ENCODE data around the gene TBC1D7.

DNA sequence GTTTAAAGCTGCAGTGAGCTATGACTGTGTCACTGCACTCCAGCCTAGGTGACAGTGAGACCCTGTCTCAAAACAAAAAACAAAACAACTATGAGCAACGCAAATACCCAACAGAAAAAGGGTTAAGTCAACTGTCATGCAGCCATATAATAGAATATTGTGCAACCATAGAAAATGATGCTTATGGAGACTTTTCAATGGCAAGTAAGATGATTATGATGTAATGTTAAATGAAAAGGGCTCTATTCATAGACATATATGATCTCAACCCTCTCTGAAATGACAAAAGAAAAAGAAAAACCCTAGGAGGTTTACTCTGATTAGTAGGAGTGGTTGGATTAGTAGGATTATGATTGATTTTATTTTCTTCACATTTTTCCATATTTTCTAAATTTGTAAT lies 41.3 kb upstream of the TBC1D7 start:
- TF ChIP-seq GATA3 (IDR thresholded peaks at IDR 0.05; ENCODE audit: low read depth, low read length) (no peak), GATA2 (IDR thresholded peaks at IDR 0.05; ENCODE audit: low read depth, low read length) (no peak)
